Endothelial cell (in vitro differentiated cells): ENCODE results near the gene MAPK11. TPM values are rescaled to one million over a fixed set of nuclear protein-coding genes. Genes with fewer than 3 reads are reported as not detected.
A peak's percentile ranks its signal among the peaks of the same experiment; 100 is the strongest.

ENCODE experiments used
- DNase-seq: peaks from one replicate; pipeline ENCODE4 v3.0.0; 2021; ENCODE audit warnings: low spot score
- H3K27ac Mint-ChIP-seq: one replicate; pipeline ENCODE4 v1.8.0; 2021; ENCODE audit warnings: mixed read lengths, inconsistent platforms; ENCODE audit not compliant: unreplicated experiment
- H3K27me3 Mint-ChIP-seq: one replicate; pipeline ENCODE4 v1.8.0; 2021; ENCODE audit warnings: mild to moderate bottlenecking, moderate library complexity, mixed read lengths, inconsistent platforms; ENCODE audit not compliant: unreplicated experiment
- H3K36me3 Mint-ChIP-seq: one replicate; pipeline ENCODE4 v1.8.0; 2021; ENCODE audit warnings: mild to moderate bottlenecking, low read depth, mixed read lengths, inconsistent platforms; ENCODE audit not compliant: unreplicated experiment
- H3K4me1 Mint-ChIP-seq: one replicate; pipeline ENCODE4 v1.8.0; 2021; ENCODE audit warnings: mild to moderate bottlenecking, mixed read lengths, inconsistent platforms; ENCODE audit not compliant: unreplicated experiment
- H3K4me3 Mint-ChIP-seq: one replicate; pipeline ENCODE4 v1.8.0; 2021; ENCODE audit warnings: mild to moderate bottlenecking, mixed read lengths, inconsistent platforms; ENCODE audit not compliant: unreplicated experiment
- H3K9me3 Mint-ChIP-seq: one replicate; pipeline ENCODE4 v1.8.0; 2021; ENCODE audit warnings: mixed read lengths, inconsistent platforms; ENCODE audit not compliant: unreplicated experiment
- total RNA-seq: library from RNA; stranded (reverse); fragmentation: NEBNext Ultra II Directional; extraction: Animal tissue kit (Norgen Biotek cat#: 25700); gene quantifications from one replicate; pipeline ENCODE4 v1.2.1, GENCODE V29; 2021; ENCODE audit not compliant: unreplicated experiment
- TF ChIP-seq, protein P1 (sequence below): fragments of 200-600 bp; sonication (generic); IDR thresholded peaks from one replicate; pipeline ENCODE4 v1.5.0; 2021; ENCODE audit warnings: antibody characterized with exemption; ENCODE audit not compliant: unreplicated experiment

MAPK11 gene
- total RNA-seq, 1 donor from 2014 or later, result 62.4 TPM

DNA sequence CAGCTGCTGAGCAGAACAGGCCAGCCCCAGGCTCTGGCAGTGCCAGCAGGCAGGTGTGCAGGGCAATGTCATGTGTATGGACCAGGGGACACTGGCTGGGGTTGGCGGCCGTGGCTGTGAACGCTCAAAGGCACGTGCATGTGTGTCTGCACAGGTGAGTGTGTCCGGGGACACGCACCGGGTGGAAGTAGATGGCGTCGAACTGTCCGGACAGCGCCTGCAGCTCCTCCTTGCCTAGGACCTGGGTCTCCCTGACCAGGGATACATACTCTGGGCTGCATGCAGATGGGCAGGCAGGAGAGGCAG is 20.0 kb downstream of the MAPK11 start:
- no peaks in the 10 kb centered on the region for H3K4me1 Mint-ChIP-seq
- no peaks in the 10 kb centered on the region for H3K9me3 Mint-ChIP-seq
- no peaks in the 10 kb centered on the region for H3K36me3 Mint-ChIP-seq
- no peak for DNase-seq
- TF ChIP-seq, protein P1, sequence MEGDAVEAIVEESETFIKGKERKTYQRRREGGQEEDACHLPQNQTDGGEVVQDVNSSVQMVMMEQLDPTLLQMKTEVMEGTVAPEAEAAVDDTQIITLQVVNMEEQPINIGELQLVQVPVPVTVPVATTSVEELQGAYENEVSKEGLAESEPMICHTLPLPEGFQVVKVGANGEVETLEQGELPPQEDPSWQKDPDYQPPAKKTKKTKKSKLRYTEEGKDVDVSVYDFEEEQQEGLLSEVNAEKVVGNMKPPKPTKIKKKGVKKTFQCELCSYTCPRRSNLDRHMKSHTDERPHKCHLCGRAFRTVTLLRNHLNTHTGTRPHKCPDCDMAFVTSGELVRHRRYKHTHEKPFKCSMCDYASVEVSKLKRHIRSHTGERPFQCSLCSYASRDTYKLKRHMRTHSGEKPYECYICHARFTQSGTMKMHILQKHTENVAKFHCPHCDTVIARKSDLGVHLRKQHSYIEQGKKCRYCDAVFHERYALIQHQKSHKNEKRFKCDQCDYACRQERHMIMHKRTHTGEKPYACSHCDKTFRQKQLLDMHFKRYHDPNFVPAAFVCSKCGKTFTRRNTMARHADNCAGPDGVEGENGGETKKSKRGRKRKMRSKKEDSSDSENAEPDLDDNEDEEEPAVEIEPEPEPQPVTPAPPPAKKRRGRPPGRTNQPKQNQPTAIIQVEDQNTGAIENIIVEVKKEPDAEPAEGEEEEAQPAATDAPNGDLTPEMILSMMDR, result no peak
- H3K4me3 Mint-ChIP-seq, result peak overlapping the region; percentile 67
- peaks cover 2% of the 10 kb centered on the region for H3K27me3 Mint-ChIP-seq
- H3K27ac Mint-ChIP-seq, result no peak overlapping the region

DNA sequence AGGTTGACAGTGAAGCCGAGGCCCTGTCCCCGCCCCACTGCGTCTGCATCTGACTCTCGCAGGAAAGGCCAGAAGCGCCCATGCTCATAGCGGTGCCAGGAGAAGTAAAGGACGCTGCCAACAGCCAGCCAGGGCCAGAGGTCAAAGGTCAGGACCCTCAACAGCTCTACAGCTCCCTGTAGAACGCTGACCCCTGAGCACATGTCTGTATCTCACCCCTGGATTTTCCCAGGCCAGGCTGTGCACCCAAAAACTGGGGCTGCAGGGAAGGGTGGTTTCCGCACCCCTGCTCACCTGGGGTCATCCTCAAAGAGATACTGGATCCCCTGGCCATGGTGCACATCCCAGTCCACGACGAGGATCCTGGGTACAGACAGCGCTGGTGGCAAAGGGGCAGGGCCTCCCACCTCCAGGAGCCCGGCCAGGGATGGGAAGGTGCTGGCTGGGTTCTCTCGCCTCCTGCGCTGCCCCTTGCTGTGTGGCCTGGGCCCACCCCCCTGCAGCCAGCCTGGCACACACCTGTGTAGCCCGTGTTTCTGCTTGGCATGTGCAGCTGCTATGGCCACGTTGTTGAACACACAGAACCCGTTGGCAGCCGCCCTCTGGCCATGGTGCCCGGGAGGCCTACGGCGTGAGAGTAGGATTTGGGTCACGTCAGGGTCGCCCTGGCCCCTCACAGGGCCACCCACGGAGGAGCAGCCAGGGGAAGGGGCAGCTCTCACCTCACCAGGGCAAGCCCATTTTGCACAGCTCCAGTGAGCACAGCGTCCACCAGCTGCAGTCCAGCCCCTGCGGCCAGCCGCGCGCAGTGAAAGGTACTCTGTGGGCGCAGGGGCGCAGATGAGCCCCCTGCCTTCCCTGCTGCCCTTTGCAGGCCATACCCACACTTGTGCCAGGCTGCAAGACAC is 20.6 kb downstream of the MAPK11 start:
- Mint-ChIP-seq H3K36me3 (no peaks in the 10 kb centered on the region), H3K4me3 (peak overlapping the region; percentile 67), H3K27ac (no peak overlapping the region)

DNA sequence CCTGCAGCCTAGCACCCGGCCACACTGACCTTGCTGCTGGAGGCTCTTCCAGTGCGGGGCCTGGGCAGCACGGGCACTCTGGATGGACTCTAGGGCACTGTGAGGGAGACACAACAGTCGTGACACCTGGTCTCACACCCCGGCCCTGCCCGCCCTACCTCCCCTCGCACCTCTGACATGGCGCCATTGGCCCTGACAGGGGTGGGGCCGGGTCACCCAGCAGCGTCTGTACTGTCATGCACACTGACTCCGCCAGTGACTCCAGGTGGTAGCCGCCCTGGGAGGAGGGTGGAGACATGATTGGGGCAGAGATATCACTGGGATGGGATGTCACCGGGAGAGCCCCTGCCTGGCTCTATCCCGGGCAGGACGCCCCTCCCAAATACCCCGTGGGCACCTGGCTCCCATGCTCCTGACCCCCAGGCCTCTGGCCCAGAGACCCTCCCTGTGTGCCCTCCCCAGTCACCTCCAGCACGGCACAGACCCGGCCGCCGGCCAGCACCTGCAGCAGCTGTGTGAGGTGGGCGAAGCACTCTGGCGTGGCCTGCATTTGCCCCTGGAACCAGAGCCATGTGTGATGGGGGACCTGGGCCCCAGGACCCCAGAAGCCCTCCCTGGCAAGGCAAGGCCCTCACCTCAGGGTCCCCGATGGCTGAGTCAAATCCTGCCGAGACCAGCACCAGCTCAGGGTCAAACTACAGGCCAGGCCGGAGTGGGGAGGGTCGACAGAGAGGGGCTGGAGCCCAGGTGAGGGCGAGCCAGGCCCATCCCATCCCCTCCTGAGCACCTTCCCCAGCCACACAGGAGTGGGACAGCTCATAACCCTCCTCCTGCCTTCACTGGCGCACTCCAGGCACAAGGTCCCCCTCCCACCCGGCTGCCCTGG is 21.7 kb downstream of the MAPK11 start:
- Mint-ChIP-seq H3K36me3 (no peaks in the 10 kb centered on the region), H3K27ac (no peak overlapping the region), H3K27me3 (peaks cover 5% of the 10 kb centered on the region), H3K4me1 (peaks cover 11% of the 10 kb centered on the region), H3K9me3 (no peaks in the 10 kb centered on the region), H3K4me3 (no peak overlapping the region)
- DNase-seq, result no peak
- TF ChIP-seq, protein P1, result no peak

More for the DNA sequence above, 20.6 kb downstream of the MAPK11 start:
- peaks cover 2% of the 10 kb centered on the region for H3K4me1 Mint-ChIP-seq
- H3K27me3 Mint-ChIP-seq, result peaks cover 5% of the 10 kb centered on the region
- no peaks in the 10 kb centered on the region for H3K9me3 Mint-ChIP-seq
- no peak for DNase-seq
- TF ChIP-seq, protein P1, result no peak

DNA sequence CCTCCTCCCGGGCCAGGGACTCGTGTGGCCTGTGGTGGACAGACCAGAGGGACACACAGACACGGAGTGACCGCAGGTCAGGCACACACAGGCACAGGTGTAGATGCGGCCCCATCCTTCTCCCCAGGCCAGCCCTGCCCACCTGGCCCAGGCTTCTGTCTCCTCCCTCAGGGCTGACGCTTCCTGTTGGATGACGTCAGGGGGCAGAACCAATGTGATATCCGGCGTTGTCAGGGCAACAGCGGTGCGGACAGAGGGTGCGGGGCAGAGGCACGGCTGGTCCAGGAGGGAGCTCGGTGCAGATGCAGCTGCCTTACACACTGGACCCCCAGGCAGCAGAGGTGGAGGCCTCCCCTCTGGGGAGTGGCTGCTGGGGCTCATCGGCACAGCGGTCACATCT is 22.4 kb downstream of the MAPK11 start:
- H3K4me3 Mint-ChIP-seq, result peak overlapping the region; percentile 42
- DNase-seq, result peak; percentile 60
- no peaks in the 10 kb centered on the region for H3K36me3 Mint-ChIP-seq
- peaks cover 13% of the 10 kb centered on the region for H3K4me1 Mint-ChIP-seq
- no peaks in the 10 kb centered on the region for H3K9me3 Mint-ChIP-seq
- H3K27me3 Mint-ChIP-seq, result peaks cover 5% of the 10 kb centered on the region
- no peak overlapping the region for H3K27ac Mint-ChIP-seq
- TF ChIP-seq, protein P1, result no peak
